GM18870 (cell line): ENCODE data around the gene NDUFAF8.

Experiments used
- ATAC-seq: cut with Tn5 transposase; IDR thresholded peaks from one replicate; pipeline ENCODE4 v1.9.1; 2021; ENCODE audit warnings: moderate library complexity; ENCODE audit not compliant: unreplicated experiment

The NDUFAF8 gene

GRCh38 chr17:81267390-81268067 lies 28.4 kb downstream of the NDUFAF8 start:
- no peak for ATAC-seq

GRCh38 chr17:81270279-81270678 lies 31.2 kb downstream of the NDUFAF8 start:
- no peak for ATAC-seq

GRCh38 chr17:81271226-81271625 lies 32.1 kb downstream of the NDUFAF8 start:
- ATAC-seq: no peak

GRCh38 chr17:81272616-81273015 lies 33.5 kb downstream of the NDUFAF8 start:
- no peak for ATAC-seq

- no peak for ATAC-seq
Measured at GRCh38 chr17:81273698-81274470, 34.8 kb downstream of the NDUFAF8 start.

- ATAC-seq: no peak
Measured at GRCh38 chr17:81274471-81274855, 35.3 kb downstream of the NDUFAF8 start.

GRCh38 chr17:81276781-81277180 lies 37.7 kb downstream of the NDUFAF8 start:
- ATAC-seq: no peak

GRCh38 chr17:81277421-81277820 lies 38.3 kb downstream of the NDUFAF8 start:
- ATAC-seq: no peak

- ATAC-seq: no peak
Measured at GRCh38 chr17:81277946-81278693, 39.0 kb downstream of the NDUFAF8 start.

- ATAC-seq: no peak
Measured at GRCh38 chr17:81278831-81279230, 39.7 kb downstream of the NDUFAF8 start.

- no peak for ATAC-seq
Measured at GRCh38 chr17:81279278-81280275, 40.5 kb downstream of the NDUFAF8 start.

GRCh38 chr17:81280571-81280970 lies 41.5 kb downstream of the NDUFAF8 start:
- no peak for ATAC-seq

GRCh38 chr17:81282141-81282540 lies 43.0 kb downstream of the NDUFAF8 start:
- no peak for ATAC-seq

- no peak for ATAC-seq
Measured at GRCh38 chr17:81282876-81283275, 43.8 kb downstream of the NDUFAF8 start.

- ATAC-seq: no peak
Measured at GRCh38 chr17:81285179-81285878, 46.2 kb downstream of the NDUFAF8 start.

- no peak for ATAC-seq
Measured at GRCh38 chr17:81285894-81286293, 46.8 kb downstream of the NDUFAF8 start.

GRCh38 chr17:81286491-81287145 lies 47.5 kb downstream of the NDUFAF8 start:
- no peak for ATAC-seq

- ATAC-seq: no peak
Measured at GRCh38 chr17:81287152-81287551, 48.0 kb downstream of the NDUFAF8 start.

GRCh38 chr17:81287741-81288430 lies 48.8 kb downstream of the NDUFAF8 start:
- ATAC-seq: no peak
